H54 (cell line): ENCODE measurements around the gene SLC23A2.
"Not testable (repeated sequence)": the region's sequence is repeated elsewhere in the genome, so short reads cannot be mapped to it uniquely, and the experiment has no call there.

Experiments
- DNase-seq: peaks from one replicate; pipeline ENCODE4 v3.0.0; 2011; ENCODE audit warnings: low spot score, mixed read lengths; ENCODE audit not compliant: insufficient read length
- FAIRE-seq: peaks from 3 replicates; lab custom pipeline; 2011; peaks lifted over from hg19 to GRCh38; lab: Jason Lieb, UNC
- POLR2A ChIP-seq: IDR thresholded peaks from 2 replicates; pipeline ENCODE4 v1.6.1; 2011; ENCODE audit warnings: low read depth, mild to moderate bottlenecking, low read length

Gene SLC23A2

GRCh38 chr20:4886771-4887527, 114.4 kb downstream of the SLC23A2 start:
- FAIRE-seq (no peak), DNase-seq (no peak)
- TF ChIP-seq POLR2A: no peak

- FAIRE-seq (no peak), DNase-seq (no peak)
- no peak for TF ChIP-seq POLR2A
Measured at GRCh38 chr20:4885877-4886276, 115.4 kb downstream of the SLC23A2 start.

- TF ChIP-seq POLR2A: no peak
- no peak for FAIRE-seq
- DNase-seq: no peak
Measured at GRCh38 chr20:4883546-4883945, 117.8 kb downstream of the SLC23A2 start.

GRCh38 chr20:4883051-4883450, 118.3 kb downstream of the SLC23A2 start:
- FAIRE-seq: no peak
- TF ChIP-seq POLR2A: no peak
- DNase-seq: no peak

GRCh38 chr20:4881006-4881730, 120.1 kb downstream of the SLC23A2 start:
- DNase-seq (no peak), FAIRE-seq (no peak)
- TF ChIP-seq POLR2A: no peak

GRCh38 chr20:4880051-4880450, 121.3 kb downstream of the SLC23A2 start:
- DNase-seq (no peak), FAIRE-seq (no peak)
- no peak for TF ChIP-seq POLR2A

- DNase-seq, FAIRE-seq: not testable (repeated sequence)
Measured at GRCh38 chr20:4878099-4878498, 123.2 kb downstream of the SLC23A2 start.

GRCh38 chr20:4876731-4877130, 124.6 kb downstream of the SLC23A2 start:
- no peak for FAIRE-seq
- DNase-seq: no peak
- TF ChIP-seq POLR2A: no peak

GRCh38 chr20:4876301-4876700, 125.0 kb downstream of the SLC23A2 start:
- DNase-seq (no peak), FAIRE-seq (no peak)
- TF ChIP-seq POLR2A: no peak

- no peak for TF ChIP-seq POLR2A
- DNase-seq (no peak), FAIRE-seq (no peak)
Measured at GRCh38 chr20:4875578-4876067, 125.7 kb downstream of the SLC23A2 start.

GRCh38 chr20:4873396-4873795, 127.9 kb downstream of the SLC23A2 start:
- no peak for TF ChIP-seq POLR2A
- DNase-seq (no peak), FAIRE-seq (no peak)

GRCh38 chr20:4871486-4871885, 129.8 kb downstream of the SLC23A2 start:
- FAIRE-seq: no peak
- DNase-seq: no peak
- no peak for TF ChIP-seq POLR2A

GRCh38 chr20:4870906-4871305, 130.4 kb downstream of the SLC23A2 start:
- FAIRE-seq (no peak), DNase-seq (no peak)

GRCh38 chr20:4869290-4870193, 131.8 kb downstream of the SLC23A2 start:
- DNase-seq (no peak), FAIRE-seq (no peak)
- TF ChIP-seq POLR2A: no peak

More at GRCh38 chr20:4870906-4871305, 130.4 kb downstream of the SLC23A2 start:
- no peak for TF ChIP-seq POLR2A
